GM19099 (cell line): Measurements from ENCODE around the gene MLH3.
A peak's percentile ranks its signal among the peaks of the same experiment; 100 is the strongest.

Source experiments
- POLR2A ChIP-seq: IDR thresholded peaks from 3 replicates; pipeline ENCODE4 v1.6.1; 2011; ENCODE audit warnings: low read depth; ENCODE audit not compliant: insufficient read length; ENCODE audit errors: extremely low read depth

MLH3 gene

DNA sequence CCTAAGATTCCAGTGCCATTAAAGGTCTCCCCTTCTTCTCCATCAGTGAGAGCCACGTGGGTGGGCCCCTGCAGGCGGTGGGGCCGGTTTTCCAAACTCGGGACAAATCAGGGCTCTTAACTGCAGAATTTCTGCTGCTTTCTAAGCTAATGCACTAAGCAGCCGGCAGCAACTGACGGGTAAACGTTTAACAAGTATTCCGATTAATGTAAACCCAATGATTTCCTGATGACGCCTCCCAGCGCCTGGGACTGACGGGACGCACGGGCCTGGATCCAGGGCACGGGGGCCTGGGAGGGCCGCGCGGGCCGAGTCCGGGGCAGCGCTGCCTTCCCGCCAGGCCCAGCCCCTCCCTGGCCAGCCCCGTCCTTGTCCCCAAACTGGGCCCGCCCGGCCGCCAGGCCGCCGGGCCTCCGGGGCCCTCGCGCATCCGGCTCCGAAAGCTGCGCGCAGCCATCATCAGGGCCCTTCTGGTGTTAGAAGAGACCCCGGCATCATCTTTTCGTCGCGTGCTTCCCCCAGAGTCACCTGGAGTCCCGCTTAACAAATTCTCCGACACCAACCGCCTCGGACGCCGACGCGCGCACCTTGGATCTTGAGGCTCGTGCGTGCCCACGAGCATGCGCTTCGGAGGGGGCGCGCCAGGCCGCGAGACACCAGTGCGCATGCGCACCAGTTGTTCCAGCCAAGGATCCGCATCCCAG, at the start of gene MLH3:
Gene MLH3, minus strand, starts transcription at position 616 of the 704 bp plus-strand sequence. CDS start 1,812 bp downstream, outside the sequence.
- TF ChIP-seq POLR2A = peak; percentile 81

DNA sequence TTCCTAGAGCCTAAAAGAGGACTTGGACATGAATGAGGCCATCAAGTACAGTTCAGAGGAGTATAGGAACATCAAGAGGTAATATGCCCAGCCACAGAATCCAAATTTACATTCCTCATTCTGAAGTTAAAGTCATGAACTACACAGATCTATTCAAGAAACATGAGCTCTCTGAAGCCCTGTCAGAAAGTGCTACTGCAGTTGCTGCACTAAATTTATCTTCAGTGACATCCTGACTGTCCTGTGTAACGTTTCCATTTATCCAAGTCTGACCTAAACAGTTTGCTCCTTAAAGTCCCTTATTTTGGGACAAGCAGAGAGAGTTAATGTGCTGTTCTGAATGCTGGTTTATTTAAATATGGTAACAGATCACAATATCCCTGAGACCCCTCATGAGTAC, 47.4 kb upstream of the MLH3 start:
- TF ChIP-seq POLR2A = no peak

DNA sequence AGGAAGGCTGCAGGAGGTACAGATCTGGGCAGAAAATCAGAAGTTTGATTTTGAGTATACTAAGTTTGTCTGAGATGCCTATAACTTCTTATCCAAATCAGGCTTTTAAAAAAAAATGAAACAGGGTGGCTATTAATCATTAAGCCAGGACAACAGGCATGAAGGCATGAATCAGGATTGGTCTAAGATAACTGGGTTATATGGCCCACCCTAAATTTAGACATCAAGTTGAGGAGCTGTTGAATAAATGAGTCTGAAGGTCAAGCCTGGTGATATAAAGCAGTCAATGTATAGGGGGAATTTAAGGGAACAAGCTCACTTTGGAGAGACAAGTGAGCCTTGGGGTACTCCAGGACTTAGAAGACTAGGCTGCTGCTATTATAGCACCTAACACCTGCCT, 46.9 kb upstream of the MLH3 start:
- no peak for TF ChIP-seq POLR2A

DNA sequence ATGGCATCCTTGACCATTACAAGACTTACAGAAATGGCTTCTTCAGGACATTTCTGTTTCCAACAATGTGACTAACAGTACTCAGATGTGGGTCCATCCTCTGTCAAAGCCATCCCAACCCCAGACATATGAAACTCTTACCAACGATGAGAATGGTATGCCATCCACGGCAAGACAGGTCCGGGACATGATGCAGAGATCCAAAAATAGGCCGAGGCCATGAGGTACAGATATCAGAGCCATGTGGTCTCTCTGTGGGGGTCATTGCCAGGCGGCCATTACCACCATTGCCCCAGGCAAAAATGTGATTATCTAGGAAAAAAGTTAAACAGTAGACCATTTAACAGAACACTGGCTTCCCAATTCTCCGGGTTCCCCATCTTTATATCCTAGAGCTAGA, 45.7 kb upstream of the MLH3 start:
- TF ChIP-seq POLR2A = no peak

DNA sequence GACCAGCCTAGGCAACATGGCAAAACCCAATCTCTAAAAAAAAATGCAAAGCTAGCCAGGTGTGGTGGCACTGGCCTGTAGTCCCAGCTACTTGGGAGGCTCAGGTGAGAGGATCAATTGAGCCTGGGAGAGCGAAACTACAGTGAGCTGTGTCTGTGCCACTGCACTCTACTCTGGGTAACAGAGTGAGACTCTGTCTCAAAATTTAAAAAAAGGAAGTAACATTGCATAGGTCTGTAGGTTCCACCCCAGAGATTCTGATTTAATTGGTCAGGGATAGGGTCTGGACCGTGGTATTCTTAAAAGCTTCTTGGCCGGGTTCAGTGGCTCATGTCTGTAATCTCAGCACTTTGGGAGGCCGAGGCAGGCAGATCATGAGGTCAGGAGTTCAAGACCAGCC, 44.4 kb upstream of the MLH3 start:
- TF ChIP-seq POLR2A = no peak

DNA sequence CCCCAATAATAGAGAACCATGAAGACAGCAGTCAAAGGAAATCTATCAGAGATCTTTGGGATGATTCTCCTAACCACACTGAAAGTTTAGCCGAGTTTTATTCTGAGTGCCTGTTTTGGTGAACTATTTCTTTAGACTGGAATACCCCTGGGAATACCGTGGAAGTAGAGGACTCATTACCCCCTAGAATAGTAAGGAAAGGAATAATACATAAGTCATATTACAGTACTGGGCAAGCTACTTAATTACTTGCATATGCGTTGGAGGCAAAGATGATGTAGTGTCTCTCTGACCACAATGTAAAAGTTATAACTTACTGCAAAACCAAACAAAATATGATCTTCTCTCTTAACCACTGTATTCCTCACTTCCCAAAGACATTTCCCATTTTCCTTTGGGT, 43.6 kb upstream of the MLH3 start:
- no peak for TF ChIP-seq POLR2A

DNA sequence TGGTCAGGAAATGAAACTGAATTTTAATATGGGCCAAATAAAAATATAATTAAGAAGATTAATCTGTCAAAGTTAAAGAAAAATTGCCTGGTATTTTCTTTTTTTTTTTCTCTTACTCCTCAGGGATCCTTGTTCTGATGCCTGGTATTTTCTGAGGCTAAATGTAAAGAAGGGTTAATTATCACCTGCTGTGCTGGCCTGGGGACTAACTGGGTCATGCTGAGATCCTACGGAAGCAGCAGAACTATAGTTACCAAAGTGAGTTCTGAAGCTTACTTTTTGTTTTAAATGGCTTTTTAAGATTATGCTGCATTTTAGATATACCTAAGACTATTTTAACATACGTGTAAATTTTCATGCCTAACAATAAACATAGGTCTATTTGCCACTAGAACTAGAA, 41.4 kb upstream of the MLH3 start:
- no peak for TF ChIP-seq POLR2A

DNA sequence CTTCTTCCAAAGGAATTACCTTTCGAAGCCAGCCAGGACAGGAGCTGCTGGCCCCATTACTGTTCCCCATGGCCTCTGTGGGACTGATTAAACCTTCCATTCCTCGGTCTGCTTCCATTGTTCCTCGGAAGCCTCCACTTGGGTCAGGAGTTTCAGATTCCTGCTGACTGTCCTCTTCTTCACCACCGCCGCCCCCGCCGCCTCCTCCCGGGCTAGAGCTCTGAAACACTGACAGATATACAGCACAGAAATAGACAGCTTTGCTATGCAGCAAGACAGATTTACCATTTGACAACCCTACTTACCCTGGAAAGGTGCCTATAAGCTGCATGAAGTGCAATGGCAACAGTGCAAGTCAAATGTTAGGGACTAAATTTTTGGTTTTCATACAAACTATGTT, 40.0 kb upstream of the MLH3 start:
- no peak for TF ChIP-seq POLR2A

DNA sequence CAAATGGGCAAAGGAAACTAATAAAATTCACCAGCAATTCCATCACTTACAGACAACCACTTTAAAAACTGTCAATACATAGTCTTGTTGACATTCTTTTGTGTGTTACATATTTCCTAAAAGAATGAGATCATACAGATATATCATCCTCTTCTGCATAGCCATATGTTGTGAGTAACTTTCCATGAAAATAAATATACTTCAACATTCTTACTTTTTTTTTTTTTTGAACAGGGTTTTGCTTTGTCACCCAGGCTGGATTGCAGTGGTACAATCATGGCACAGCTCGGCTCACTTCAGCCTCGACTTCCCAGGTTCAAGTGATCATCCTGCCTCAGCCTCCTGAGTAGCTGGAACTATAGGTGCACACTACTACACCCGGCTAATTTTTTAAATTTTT, 39.1 kb upstream of the MLH3 start:
- no peak for TF ChIP-seq POLR2A

DNA sequence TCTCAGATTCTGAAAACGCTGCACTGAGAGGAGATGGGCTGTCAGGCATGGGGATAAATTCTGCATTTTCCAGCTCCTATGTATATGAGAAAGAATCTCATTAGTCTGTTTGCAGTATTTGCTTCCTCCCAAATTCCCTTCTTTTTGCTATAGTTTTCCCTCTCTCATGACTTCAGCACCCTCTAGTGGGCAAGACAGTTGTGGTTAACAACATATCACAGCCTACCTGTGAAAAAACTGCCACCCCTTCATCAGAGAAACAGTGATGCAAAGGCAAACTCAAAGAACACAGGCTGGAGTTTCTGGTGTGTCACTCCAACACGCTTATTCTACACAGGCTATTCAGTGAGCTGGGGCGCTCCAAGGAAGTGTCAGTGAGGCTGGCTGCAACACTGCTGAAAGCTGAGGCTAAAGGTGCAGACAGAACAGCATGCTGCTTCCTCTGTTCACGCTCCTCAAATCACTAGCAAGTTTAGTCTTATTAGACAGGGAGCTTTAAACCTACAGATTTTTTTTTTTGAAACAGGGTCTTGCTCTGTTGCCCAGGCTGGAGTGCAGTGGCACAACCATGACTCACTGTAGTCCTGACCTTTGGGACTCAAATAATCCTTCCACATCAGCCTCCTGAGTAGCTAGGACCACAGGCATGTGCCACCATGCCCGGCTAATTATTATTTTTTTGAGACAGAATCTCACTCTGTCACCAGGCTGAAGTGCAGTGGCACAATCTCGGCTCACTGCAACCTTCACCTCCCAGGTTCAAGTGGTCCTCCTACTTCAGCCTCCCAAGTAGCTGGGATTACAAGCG, 37.5 kb upstream of the MLH3 start:
- TF ChIP-seq POLR2A = no peak

DNA sequence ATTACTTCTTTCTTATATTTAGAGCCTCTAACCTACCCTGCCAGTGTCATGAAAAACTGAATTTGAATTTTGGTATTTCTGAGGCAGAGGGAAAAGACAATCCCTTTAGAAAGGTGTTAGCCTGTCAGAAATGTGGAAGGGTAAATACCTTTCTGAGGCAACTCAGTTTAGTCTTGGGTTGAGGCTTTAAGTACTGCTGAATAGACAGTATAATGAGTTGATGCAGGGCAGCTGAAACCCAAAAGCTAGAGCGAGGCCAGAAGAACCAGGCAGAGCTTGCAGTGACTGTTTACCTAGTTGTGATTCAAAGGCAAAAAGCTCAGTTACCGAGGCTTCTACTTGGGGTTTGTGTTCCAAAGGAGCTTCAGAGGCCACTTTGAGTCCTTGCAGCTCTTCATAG, 36.9 kb upstream of the MLH3 start:
- TF ChIP-seq POLR2A = no peak

DNA sequence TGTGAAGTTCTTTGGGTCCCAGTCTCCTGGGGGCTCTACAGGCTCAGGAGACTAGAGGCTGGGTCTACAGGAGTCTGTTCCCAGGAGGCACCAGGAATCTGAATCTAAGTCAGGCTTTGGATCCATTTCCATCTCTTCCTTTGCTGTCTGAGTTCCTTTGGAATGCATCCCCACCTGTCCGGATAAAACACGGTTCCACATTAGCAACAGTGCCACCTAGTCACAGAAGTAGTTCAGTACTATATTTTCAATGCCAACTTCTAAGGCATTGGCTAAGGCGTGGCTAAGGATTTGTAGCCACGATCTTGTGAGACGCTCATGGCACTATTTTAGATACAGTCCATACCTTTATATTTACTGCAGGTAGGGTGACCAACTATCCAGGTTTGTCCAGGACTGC, 33.2 kb upstream of the MLH3 start:
- no peak for TF ChIP-seq POLR2A

DNA sequence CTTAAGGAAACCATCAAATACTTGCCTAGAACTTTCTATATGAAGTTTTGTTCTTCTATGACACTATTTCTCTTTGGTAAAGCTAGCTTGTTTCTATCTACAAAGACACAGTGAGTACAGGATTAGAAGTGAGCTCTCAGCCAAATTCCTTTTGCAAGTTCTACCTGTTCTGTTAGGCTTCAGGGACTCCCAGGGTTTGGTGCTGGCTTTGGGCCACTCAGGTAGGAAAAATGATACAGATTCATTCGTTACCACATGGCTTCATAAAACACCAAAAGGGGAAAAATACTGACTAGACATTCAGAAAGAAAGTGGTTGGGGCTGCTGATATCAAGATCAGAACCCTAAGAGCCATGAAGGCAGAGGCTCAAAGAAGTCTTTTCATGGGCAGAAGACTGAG, 32.0 kb upstream of the MLH3 start:
- no peak for TF ChIP-seq POLR2A

DNA sequence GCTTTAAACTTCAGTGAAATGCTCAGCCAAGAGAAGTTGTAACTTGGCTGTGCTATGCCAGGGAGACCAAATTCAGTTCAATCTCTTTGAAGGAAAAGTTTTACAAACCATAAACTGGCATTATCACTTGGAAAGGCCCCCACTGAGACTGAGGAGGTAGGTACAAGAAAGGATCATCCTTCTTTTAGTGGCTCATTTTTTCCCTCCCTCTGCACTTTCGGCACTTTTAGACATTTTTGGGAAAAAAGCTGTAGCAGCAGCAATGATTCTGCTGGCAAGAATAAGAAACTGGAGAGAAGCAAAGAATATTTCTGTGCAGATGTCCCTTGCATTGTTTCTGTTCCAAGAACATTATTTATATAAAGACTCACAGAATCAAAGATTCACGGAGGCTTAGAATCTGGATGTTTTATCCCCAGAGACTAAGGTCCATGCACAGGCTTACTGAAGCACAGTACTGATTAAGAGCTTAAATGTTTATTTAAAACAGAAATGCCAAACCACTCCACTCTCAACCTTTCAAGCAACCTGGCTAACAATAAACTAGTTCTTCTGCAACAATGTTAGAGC, 30.5 kb upstream of the MLH3 start:
- TF ChIP-seq POLR2A = no peak

DNA sequence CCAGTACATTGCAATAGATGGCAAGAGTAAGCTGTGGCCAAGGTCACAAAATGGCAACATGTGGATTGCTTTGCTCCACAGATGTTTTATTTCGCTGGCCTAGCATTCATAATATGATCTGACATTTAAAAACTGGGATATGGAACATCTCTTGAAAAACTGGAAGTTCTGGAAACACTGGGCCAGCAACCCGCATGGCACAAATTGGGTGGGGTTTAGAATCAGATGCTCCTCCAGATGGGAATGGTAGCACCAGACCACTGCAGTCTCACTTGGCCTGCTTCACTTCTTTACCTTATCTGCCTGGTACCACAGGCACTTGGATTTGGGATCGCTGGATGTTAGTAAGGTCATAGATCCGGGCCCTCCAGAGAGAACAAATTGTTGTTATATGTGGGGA, 28.3 kb upstream of the MLH3 start:
- TF ChIP-seq POLR2A = no peak

DNA sequence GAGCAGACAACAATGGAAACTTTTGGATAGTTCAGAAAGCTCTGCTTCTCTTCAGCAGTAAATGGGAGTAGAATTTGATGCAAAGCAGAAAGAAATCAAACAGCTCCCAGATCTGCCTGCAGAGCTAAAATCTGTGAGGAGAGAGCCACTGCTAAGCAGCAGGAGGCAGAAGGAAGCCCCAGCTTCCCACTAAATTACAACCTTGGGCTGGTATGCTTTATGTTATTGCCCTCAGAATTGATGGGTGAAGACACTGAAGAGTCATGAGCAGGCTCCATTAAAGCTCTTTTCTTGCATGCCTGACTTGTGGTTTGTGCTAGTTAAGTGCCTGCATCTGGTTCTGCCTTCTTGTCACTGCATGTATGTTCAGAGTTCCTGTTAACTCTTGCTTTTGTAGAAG, 26.5 kb upstream of the MLH3 start:
- TF ChIP-seq POLR2A = no peak
